ENCODE results near the gene CLDN19.
A peak's percentile ranks its signal among the peaks of the same experiment; 100 is the strongest.
"Not testable (repeated sequence)": the region's sequence is repeated elsewhere in the genome, so short reads cannot be mapped to it uniquely, and the experiment has no call there.

The CLDN19 gene

DNA sequence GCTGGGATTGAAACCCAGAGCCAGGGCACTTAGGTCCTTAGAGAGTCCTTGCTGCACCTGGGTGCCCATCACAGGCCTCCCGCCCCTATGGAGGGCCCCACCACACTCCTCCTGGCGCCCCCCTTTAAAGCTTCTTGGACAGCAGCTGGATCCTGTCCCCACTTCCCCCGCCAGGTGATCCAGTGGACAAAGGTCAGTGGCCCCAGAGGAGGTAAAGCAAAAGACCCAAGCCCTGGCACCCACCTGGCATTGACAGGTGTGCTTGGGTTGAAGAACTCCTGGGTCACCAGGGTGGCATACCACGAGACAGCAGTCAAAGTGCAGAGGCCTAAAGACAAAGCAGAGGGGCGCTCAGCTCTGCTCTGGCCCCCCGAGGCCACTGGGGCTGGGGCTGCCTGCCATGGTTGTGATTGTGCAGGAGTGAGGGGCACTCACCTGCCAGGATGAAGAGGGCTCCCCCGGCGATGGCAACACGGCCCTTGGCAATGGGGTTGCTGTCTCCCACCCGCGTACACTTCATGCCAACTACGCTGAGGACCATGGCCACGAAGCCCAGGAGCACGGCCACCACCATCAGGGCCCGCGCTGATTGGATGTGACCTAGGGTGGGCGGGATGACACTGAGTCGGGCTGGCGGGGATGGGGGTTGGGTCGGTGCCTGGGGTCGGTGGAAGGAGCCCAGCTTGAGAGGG is 1.9 kb downstream of the CLDN19 start:
- DNase-seq, result no peak

GRCh38 chr1:42737257-42737656 is 2.8 kb downstream of the CLDN19 start:
- peak in 4 of 14 donors; percentile 2 to 18 (median 11) for DNase-seq

GRCh38 chr1:42736571-42737200 is 3.4 kb downstream of the CLDN19 start:
- DNase-seq, result no peak

DNA sequence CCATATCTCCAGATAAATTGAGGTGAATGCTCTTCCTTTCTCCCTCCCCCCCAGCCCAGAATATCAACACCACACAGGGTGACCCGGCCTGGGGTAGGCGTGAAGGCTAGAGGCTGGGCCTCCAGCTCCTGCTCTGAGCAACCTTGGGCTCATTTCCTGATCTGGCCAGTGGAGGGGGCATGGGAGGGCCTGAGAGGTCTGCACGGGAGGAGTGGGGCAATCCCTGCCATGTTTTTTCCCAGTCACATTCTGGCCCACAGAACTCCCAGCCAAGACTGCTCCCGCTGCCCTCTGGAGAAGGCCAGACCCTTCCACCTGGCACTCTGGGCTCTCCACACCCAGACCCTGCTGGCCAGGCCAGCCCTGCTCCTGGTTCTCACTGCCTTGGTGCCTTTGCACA is 3.9 kb downstream of the CLDN19 start:
- no peak for DNase-seq

DNA sequence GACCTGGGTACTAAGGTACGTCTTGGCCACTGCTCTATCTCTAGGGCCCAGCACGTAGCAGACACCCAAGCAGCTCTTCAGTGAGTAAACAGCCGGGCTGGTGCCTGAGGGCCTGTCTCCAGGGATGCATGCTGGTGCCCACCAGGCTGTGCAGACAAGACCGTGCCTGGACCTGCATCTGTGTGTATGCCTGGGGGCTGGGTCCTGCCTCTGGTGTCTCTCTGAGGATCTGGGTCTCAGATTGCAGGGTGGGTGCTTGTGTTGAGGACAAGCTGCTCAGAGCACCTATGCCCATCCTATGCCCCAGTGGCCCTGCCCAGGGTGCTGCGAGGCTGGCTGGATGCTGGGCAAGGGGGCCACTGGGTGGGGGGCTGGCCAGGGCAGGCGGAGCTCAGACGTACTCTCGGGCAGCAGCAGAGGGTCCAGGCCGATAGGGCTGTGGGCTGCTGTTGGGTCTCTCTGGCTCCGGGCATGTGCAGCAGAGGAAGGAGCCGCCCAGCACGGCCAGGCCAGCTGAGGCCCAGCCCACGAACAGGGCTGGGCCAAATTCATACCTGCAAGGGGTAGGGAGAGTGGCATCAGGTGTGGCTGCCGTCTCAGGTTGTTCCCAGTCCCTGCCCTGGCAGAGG is 4.4 kb downstream of the CLDN19 start:
- DNase-seq, result no peak

DNA sequence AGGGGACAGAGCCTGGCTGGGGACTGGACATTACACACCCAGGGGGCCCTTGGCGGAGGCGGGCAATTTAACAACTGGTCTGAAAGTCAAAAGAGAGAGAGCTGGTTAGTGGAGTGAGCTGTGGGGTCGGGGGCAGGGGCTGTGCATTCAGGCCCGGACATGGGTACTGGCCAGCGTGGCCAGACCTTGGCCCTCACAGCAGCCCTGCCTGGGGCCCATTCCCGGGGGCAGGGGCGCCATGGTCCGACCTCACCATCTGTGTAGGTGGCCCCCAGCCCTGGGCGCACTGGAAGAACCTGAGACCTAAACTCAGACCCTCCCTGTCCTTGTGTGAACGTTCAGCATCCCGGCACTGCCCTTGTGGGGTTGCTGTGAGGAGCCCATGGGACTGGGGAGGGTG is 5.0 kb downstream of the CLDN19 start:
- no peak for DNase-seq

DNA sequence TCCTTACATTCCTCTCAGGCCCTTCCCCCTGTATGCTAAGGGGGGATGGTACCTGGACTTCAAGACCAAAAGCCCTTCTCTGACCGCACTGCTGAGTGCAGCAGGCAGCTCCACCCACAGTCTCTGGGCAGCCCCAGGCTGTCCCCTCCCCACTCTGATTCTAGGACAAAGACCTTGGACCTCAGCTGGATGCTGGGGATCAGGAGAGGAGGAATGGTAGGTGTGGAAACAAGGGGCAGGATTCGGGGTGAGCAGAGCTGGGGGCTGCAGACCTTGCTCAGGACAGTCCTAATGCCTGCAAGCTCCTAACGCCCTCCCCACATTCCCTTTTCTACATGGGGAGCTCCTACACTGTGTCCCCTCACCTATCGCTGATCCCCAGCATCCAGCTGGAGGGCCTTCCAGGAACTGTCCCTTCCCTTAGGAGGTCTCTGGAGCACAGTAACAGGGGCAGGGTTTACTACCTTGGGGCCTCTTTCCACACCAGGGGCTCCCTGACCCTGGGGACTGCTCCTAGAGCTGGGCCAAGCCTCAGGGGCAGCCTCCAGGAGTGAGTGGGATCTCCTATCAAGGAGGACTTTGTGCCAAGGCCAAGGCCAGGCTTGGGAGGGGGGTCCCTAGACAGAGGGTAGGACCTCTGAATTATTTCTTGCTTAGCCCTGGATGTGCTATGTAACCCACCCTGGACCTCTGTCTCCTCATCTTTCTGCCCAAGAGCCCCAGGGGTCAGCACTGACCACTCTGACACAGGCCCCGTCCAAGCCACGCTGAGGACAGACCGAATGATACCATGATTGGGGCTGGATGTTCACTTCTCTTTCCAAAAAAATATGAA is 5.6 kb downstream of the CLDN19 start:
- no peak for DNase-seq

DNA sequence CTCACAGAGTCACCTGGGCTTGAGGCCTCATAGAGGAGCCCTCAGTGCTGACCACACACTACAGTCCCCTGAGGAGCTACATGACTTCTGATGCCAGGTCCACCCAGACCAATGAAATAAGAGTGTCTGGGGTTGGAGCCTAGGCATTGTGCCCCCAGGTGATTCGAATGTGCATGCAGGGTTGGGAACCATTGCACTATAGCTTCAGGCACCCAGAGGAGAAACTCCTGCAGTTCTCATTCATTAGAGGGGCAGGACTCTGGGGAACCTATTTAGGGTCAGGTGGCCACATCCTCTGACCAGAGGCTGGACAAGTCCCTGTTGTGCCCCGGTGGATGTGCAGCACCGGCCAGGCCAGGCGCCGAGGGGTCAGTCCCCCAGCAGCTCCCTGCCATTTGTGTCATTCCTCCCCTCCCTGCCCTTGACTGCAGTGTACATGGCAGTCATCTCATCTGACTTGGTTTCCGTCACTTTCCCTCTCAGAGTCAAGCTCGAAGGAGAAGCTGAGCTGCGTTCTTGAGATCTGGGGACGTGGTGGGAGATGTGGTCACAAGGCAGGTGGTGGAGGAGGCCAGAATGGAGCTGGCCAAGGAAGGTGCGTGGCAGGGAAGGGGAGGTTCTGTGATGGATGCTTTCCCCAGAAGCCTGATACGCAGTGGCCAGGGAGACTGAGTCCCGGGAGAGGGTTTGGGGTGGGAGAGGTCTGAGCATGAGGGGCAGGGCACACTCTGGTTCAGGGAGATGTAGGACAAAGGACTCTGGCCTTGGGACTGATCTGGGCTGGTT is 6.4 kb downstream of the CLDN19 start:
- no peak for DNase-seq

- DNase-seq, result no peak
These were observed 7.8 kb downstream of the CLDN19 start for GRCh38 chr1:42732126-42732680.

- DNase-seq, result no peak
These were observed 8.5 kb downstream of the CLDN19 start for GRCh38 chr1:42731585-42731984.

GRCh38 chr1:42730988-42731387 is 9.0 kb downstream of the CLDN19 start:
- no peak for DNase-seq

GRCh38 chr1:42730002-42730401 is 10.0 kb downstream of the CLDN19 start:
- no peak for DNase-seq

GRCh38 chr1:42725820-42726219 is 14.2 kb downstream of the CLDN19 start:
- DNase-seq, result not testable (repeated sequence)

- DNase-seq, result no peak
These were observed 16.5 kb downstream of the CLDN19 start for GRCh38 chr1:42723511-42723910.

DNA sequence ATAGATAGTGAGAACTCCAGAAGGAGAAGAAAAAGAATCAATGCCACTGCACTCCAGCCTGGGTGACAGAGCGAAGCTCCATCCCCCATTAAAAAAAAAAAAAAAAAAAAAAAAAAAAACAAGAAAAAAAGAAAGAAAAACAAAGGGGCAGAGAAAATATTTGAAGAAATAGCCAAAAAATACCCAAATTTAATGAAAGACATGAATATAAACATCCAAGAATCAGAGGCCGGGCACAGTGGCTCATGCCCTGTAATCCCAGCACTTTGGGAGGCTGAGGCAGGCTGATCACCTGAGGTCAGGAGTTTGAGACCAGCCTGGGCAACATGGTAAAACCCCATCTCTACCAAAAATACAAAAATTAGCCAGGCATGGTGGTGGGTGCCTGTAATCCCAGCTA is 17.6 kb downstream of the CLDN19 start:
- DNase-seq, result not testable (repeated sequence)

DNA sequence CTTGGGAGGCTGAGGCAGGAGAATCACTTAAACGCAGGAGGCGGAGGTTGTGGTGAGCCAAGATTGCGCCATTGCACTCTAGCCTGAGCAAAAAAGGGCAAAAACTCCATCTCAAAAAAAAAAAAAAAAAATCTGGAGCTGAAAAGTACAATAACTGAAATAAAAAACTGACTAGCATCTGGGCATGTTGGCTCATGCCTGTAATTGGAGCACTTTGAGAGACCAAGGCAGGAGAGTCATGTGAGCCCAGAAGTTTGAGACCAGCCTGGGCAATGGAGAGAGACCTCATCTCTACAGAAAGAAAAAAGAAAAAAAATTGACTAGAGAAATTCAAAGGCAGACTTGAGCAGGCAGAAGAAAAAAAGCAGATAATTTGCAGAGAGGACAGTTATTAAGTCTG is 18.1 kb downstream of the CLDN19 start:
- DNase-seq, result no peak

GRCh38 chr1:42720868-42721267 is 19.2 kb downstream of the CLDN19 start:
- no peak for DNase-seq

- DNase-seq, result not testable (repeated sequence)
These were observed 25.6 kb downstream of the CLDN19 start for GRCh38 chr1:42714441-42714840.

DNA sequence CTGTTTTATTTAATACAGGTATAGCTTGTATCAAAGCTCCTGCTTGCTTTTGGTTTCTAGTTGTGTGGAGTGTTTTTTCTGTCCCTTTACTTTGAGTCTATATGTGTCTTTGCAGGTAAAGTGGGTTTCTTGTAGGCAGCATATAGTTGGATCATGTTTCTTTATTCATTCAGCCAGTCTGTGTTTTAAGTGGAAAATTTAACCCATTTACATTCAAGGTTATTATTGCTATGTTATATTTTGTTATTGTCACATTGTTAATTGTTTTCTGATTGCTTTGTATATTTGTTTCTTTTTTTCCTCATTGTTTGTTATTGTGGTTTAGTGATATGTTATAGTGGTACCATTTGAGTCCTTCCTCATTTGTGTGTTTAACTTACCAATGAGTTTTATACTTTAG is 26.7 kb downstream of the CLDN19 start:
- DNase-seq, result no peak

GRCh38 chr1:42712808-42713207 is 27.2 kb downstream of the CLDN19 start:
- DNase-seq, result not testable (repeated sequence)

GRCh38 chr1:42703888-42704464 is 36.1 kb downstream of the CLDN19 start:
- no peak for DNase-seq

Measured in C1 segment of cervical spinal cord (tissue), 14 donors.